Fibroblast of gingiva (primary cell): Measurements from ENCODE around the gene ORAI1.
A peak's percentile ranks its signal among the peaks of the same experiment; 100 is the strongest.
"Not testable (repeated sequence)": the region's sequence is repeated elsewhere in the genome, so short reads cannot be mapped to it uniquely, and the experiment has no call there.

Experiments used
- DNase-seq: peaks from one replicate; pipeline ENCODE4 v3.0.0-alpha.2; 2011; ENCODE audit warnings: low read depth

The ORAI1 gene

DNA sequence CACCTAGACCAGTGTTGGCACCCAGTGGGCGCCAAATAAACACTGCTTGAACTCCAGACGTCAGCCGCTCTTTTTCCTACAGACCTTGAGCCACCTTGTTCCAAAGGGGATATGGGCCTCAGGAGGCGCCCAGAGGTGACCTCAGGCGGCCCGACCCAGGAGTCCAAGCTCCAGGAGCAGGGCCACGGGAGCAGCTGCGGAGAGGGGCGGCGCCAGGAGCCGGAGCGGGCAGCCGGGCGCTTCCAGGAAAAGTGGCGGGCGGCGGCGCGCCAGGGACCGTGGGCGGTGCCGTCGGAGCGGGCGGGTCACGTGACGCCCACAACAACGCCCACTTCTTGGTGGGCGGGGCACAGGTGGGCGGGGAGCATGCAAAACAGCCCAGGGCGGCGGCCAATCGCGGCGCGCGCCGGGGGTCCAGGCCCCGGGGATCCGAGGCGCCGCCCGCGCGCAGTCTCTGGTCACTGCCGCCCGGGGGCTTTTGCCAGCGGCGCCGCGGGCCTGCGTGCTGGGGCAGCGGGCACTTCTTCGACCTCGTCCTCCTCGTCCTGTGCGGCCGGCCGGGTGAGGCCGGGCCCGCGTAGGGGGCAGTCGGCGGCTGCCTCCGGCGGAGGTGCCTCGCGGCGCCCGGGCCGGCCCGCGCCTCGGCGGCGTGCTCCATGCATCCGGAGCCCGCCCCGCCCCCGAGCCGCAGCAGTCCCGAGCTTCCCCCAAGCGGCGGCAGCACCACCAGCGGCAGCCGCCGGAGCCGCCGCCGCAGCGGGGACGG is at the start of gene ORAI1:
TSS of gene ORAI1 (plus strand) at position 444 of the 766 bp plus-strand sequence.
- DNase-seq, result peak; percentile 93

DNA sequence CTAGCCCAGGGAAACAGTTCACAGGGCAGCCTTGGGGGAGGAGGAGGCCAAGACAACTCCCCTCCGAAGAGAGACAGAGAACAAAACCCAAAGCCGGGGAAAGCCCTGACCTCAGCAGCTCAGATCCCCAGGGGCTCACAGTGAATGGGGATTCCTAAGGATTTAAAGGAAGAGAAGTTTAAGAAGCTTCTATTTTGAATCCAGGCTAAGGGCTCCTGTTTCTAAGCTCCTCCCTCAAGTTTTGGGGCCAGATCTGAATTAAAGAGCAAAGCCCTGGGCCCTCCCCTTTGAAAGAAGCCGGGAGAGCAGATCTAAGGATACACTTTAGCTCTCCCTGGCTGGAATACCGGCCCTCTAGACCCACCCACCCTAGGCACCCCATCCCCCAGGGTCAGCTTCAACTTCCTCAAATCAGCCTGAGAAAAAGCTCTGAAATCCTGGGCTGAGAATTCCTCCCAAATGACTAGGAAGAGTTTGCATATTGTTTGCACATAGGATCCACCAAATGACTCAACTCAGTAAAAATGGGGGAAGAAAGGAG is 49.4 kb upstream of the ORAI1 start:
- DNase-seq, result peak; percentile 69

DNA sequence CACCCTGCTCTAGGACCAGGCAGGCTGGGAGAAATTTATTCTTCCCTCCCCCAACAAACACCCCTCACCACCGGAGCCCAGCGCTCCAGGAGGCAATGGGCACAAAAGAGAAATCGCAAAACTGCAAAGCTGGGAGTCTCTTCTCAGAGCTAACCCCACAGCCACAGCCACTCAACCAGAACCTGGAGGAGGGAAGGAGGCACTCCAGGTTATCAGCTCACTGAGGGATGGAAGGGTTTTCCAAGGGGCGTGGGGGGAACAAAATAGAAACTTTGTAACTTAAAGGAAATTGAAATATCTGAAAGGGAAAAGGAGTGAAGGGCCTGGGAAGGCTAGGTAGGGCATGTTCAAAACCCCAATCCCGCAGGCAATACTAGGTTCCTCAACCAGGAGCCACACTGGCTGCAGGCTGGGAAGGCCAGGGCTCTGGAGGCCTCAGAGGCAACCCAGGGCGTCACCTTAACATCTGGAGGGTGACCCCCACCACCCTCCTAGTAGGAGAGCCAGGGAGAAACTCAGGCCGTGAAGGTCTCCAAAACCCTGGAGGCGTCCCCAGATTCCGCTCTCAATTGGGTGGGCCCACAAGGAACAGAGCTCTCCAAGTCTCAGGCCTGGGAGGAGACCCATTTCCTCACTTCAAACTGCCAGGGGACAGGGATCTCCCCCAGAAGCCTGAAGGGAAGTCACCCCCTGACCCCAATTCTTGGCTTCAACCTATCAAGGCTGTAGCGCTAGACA is 48.7 kb upstream of the ORAI1 start:
- DNase-seq, result no peak

DNA sequence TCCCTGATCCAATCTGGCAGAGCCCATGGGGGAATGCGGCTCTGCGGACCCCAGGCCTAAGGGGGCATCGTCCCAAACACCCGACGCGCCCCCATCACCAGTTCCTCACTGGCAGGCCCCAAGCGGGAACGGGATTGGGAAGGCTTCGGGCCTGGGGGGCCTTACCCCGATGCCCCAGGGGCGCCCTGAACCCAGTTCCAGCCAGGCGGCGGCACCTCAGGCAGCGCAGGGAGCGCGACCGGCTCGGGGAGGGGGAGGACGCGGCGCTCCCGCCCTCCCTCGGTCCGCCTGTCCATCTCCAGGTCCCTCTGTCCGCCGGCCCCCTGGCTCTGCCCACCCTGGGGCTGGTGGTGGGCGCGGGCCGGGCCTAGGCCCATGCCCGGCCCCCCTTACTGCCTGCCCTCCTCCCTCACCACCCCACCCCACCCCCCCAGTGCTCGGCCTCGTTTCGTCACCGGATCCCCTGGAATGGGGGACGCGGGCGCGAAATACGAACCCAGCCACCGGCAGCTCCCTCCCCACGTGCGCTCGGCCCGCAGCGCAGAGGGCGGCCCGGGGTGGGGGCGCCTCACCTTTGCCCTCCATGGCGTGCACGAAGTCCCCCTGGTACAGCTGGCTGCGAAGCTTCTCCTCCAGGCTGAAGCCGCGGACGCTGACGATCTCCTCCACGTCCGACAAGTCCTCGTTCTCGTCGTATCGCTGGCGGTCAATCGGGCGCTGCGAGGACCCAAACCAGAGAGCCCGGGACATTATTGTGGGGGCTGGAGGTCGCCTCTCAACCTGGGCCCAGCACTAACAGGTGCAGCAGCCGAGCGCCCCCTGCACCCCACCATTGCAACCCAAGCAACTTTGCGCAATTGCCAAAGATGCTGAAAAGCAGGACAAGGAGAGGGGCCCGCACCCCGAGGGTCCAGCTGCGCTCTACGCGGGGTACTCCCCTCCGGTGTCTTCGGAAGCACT is 47.8 kb upstream of the ORAI1 start:
- no peak for DNase-seq

- no peak for DNase-seq
These were observed 47.0 kb upstream of the ORAI1 start for GRCh38 chr12:121579190-121579791.

DNA sequence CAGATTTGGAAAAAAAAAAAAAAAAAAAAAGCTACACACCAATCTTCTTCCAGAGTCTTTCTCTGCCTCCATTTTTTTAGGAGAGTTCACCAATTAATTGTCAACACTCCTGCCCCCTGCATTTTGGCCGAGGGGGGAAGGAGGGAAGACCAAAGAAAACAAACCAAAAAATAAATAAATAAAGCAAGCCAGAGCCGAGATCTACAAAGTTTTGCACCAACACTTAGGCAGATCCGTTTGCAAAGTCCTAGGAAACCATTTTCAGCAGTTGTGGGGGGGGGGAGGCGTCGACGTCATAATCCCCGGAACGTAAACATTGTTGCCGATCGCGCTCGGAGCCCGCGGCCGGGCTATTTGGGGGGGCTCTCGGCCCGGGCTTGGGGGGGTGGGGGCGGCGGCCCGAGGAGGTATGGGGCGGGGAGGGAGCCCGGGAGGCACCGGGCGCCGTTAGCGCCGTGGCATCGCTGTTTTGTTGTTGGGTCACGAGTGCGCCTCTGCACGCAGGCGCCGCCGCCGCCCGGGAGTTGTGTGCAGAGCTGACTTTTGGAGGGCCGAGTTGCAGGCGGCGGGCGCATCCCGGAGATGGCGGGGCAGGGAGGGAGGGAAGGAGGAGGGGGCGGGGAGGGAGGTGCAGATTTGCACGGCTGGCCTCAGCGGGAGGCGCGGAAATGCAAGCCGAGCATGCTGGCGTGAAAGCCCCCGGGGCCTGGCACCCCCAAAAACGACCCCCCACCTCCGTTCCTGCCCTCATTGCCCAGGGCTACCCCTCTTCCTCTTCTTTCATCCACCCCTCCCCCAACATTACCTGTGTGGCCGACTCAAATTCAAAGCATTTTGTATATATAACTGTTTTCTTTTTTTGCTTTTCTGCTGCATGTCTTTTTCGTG is 46.1 kb upstream of the ORAI1 start:
- peak; percentile 54 for DNase-seq

DNA sequence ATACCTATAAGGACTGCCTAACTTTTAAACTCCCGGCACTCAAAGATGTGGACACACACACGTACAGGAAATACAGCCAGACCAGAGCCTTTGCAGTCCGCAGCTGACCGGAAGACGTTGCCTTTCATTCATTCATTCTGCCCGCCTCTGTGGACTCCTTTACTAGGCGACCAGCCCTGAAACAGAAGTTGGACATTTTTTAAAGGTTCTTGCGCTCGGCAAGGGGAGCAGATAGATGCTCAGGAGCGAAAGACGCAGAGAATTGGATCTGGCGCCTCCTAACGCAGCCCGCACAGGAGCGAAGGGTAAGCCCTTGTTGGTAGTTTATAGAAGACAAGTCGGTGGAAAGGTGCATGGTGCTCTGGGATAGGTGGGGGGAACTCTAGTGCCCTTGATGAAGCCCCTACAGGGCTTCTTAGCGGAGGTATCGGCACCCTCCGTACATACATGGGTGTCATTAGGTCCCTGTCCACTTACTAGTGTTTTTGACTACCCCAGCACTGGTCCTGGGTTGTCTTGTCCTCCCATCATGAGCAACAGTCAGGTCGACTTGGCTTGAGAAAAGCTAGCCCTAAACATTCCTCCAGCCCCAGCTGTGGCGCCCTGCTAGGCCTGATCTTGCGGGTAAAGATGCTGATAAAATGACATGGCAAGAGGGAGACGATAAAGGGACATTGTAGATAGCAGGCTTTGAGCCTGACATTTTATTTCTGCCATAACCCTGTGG is 45.2 kb upstream of the ORAI1 start, which contains the start of gene KDM2B:
TSS of gene KDM2B (minus strand) at position 65 of the 727 bp plus-strand sequence. CDS start 112 bp downstream, outside the sequence.
- peak; percentile 54 for DNase-seq

DNA sequence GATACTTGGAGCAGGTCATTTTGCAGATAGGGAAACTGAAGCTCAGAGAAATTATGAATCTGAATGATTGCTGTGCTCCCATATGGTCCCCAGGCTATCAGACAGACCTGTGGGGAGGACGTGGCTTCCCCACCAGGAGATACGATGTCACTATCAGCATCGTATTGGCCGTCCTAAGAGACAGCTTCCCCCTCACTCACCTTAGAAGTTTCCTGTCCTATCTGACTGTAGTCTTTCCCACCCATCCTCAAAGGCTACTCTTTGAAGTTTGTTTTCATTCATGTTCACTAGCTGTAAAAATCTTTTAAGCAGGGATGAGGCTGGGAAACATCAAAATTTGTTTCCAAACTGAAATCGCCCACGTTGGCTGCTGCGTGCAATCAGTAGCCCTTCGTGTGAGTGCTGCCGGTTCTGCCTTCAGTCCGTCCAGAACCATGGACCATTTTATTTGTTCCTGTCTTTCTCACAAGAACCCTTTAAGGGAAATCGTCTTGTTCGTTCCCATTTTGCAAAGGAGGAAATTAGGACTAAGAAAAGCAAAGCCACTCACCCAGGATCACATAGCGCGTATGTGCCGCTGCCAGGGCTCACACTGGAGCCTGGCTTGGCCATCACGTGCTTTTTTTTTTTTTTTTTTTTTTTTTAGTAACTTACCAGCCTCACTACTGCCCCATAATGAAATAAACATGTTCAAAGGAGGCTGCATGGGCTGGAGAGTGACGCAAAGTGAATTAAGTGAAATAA is 44.5 kb upstream of the ORAI1 start:
- peak; percentile 82 for DNase-seq

DNA sequence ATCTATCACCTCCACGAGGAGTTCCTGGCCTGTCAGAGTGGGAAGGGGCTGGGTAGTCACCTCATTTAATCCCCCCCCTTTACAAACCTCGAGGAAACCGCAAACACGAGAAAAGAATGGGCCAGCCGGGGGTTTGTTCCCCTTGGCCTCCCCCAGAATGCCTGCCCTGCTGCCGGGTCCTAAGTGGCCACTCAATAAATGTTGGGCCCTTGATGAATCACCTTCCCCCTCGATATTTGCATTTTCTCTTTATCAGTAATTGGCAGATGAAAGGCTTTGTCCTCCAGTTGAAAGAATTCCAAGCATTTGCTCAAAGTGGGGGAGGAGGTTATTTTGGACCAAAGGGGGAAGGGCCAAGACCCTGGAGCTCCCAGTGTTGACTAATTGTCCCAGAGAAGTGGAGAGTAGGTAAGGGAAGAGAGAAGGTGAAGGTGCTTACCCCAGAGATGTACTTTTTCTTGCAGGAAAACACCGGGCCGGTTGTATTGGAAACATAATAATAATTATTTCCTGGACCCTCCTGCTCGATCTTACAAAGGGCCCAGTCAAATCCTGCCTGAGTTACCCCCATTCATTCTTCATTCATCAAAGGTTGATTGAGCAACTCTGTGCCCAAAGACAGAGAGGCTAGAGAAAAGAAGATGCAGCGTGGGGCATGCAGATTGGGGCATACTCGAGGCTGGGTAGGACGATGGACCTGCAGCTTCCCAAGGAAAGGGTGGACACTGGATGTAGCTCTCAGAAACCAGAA is 43.6 kb upstream of the ORAI1 start:
- DNase-seq, result no peak

- DNase-seq, result not testable (repeated sequence)
These were observed 43.0 kb upstream of the ORAI1 start for GRCh38 chr12:121583334-121583661.

- not testable (repeated sequence) for DNase-seq
These were observed 41.4 kb upstream of the ORAI1 start for GRCh38 chr12:121584885-121585284.

GRCh38 chr12:121590476-121591143 is 35.7 kb upstream of the ORAI1 start:
- peak; percentile 63 for DNase-seq

GRCh38 chr12:121592320-121592719 is 34.0 kb upstream of the ORAI1 start:
- no peak for DNase-seq

GRCh38 chr12:121595520-121595919 is 30.8 kb upstream of the ORAI1 start:
- DNase-seq, result no peak

- no peak for DNase-seq
These were observed 29.8 kb upstream of the ORAI1 start for GRCh38 chr12:121596526-121596925.

DNA sequence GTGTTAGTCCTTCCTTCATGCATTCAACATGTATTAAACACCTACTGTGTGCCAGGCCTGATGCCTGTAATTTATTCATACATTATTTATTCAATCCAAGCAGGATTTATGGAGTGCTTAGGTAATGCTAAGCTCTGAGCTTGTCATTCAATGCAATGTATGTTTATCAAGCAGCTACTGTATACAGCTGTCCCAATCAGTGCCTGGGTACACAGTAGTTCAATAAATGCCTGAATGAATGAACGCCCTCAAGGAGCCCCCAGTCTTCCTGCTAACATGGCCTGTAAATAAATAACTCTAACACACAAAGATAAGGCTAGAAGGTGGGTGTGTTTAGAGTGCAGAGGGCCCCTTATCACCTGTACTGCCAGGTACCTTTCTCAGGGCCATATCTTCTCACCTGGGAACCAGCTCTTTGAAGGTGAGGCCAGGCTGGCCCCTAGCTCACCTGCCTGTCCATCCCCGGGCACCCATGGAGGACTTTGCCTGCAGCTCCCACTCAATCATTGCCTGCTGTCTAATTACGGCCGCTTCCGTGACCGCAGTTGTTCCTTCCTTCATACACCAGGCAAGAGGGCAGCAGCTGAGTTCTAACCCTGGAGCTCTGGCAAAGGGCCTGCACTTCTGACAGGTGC is 25.5 kb upstream of the ORAI1 start:
- DNase-seq, result no peak

DNA sequence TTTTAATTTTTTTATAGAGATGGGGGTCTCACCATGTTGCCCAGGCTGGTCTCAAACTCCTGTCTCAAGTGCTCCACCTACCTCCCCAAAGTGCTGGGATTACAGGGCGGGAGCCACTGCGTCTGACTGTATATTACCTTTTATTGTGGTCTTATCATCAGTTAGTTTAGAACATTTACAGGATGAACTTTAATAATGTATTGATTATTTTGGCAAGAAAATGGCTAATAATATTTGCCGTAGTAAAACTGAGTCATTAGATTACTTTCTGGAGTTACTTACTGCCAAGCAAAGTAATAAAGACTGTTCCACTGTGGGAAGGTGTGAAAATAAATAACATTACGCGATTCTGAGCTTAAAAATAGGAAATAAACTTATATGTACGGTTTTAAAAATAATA is 23.6 kb upstream of the ORAI1 start:
- no peak for DNase-seq
